ENCODE measurements around the gene ZNF536. TPM values are rescaled to one million over a fixed set of nuclear protein-coding genes. Genes with fewer than 3 reads are reported as not detected.

ZNF536 gene
- total and polyA plus RNA-seq, 2 of the 13 experiments (the other 11 are each of a cell fraction or from before 2014, with no cell fraction given), result not detected

DNA sequence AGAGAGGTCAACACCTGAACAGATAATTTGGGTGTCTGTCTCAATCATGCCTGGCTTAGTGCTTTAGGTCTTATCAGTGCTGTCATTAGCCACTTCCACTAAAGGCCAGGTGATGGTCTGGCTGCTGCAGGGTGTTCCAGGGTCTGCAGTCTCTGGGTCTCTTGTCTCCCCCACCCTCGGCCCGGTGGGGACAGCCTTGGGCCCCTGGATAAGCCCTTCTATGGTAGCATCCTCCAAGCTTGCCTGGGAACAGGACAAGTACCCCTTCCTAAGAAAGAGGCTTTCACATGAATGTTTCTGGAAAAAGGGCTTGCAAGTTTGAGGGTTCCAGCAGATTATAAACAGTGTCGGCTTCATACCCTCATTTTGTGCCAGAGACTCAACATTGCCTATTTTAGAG, 29.3 kb upstream of the ZNF536 start (continued):
- TF ChIP-seq ZFP82 (CRISPR knock-in tag; IDR thresholded peaks at IDR 0.05; ENCODE audit: borderline replicate concordance) (no peak), NCOA2 (CRISPR knock-in tag; IDR thresholded peaks at IDR 0.05) (no peak), ZNF761 (CRISPR knock-in tag; conservative IDR thresholded peaks at IDR 0.05) (no peak)

DNA sequence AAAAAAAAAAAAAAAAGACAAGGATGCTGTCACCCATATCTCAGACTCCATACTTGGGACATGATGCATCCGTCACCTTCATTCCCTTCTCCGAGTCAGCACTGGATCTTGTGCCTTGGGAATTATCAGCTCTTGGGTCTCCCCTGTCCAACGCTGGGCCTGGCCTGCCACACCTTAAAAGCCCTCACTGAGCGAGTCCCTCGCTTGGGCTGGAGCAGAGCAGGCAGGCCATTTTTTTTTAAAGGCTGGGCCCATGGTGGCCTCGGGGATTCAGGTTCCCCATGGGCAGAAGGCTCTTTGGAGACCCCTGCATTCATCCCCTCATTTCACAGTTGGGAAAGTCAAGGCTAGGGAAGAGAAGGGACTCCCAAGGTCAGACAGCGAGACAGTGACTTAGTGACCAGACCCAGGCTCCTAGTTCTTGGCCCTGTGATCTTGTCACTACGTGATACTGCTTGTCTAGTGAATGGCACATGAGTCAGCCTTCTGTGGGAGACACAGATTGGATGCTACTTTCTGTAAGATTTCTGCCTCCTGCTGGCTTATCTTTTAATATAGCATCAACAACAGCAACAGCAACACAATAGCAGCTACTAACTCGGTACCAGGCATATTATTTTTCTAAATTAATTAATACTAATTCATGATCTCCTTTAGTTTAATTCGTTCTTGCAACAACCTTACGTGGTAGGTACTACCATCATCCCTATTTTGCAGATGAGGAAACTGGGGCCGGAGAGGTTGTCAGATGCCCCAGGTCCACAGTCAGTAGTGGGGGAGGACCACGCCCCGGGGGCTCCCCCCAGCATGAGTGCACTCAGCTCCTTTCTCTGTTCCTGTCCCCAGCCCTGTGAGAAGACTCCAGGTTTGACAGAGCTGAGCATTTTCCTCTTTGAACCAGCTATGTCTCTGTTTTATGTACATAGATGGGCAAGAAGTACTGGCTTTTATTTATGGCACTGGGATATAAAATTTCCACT, 27.4 kb upstream of the ZNF536 start:
- no peaks in the 10 kb centered on the region for H3K4me1 ChIP-seq (ENCODE audit: insufficient read depth, low read length)
- no peak overlapping the region for H3K27ac ChIP-seq (ENCODE audit: extremely low read length, insufficient read depth, low read length)
- H2AFZ ChIP-seq (ENCODE audit: low read length), result no peak overlapping the region
- no peak for DNase-seq (ENCODE audit: low spot score)
- no peaks in the 10 kb centered on the region for H4K20me1 ChIP-seq (ENCODE audit: insufficient read depth, low read length)
- BruUV-seq (replicated peaks), result no TSS peak
- ChIA-PET POLR2A (no interaction called here), CTCF (ENCODE audit: low intra/inter-chr PET ratio, low total read pairs) (no interaction called here)
- no peak overlapping the region for H3K9ac ChIP-seq (ENCODE audit: insufficient read depth, low read depth, low read length)
- FAIRE-seq, result no peak
- H3K79me2 ChIP-seq (ENCODE audit: insufficient read depth, low read length), result no peaks in the 10 kb centered on the region
- WGBS (ENCODE audit: low lambda C conversion rate), result 23% methylated on average over 14 of the region's 14 CpGs
- ATAC-seq, result no peak
- intact Hi-C loops (cut with micrococcal nuclease; ENCODE audit: unreplicated experiment), result no loop called here
- no peaks in the 10 kb centered on the region for H3K36me3 ChIP-seq (replicated peaks in 1 of 2; ENCODE audit: control insufficient read depth in 1 of 2, insufficient read depth in 2 of 2, low read length in 2 of 2)
- H3K4me2 ChIP-seq (ENCODE audit: low read depth, low read length), result no peak overlapping the region
- H3K9me3 ChIP-seq (ENCODE audit: low read length), result no peaks in the 10 kb centered on the region
- in situ Hi-C loops (cut with HindIII; ENCODE audit: extremely low pct_ligation_motif_present, low pct_unique_long_range_greater_than_20kb), result no loop called here
- H3K4me3 ChIP-seq (replicated peaks in 1 of 3; ENCODE audit: insufficient read depth in 1 of 3, low read depth in 2 of 3, low read length in 3 of 3), result no peak overlapping the region
- H3K27me3 ChIP-seq (ENCODE audit: control insufficient read depth in 1 of 2, insufficient read depth in 2 of 2, low read length in 2 of 2), result peaks cover 0 to 7% of the 10 kb centered on the region in 2 experiments; a peak in 3 of 5 replicates
- TF ChIP-seq, protein P1, sequence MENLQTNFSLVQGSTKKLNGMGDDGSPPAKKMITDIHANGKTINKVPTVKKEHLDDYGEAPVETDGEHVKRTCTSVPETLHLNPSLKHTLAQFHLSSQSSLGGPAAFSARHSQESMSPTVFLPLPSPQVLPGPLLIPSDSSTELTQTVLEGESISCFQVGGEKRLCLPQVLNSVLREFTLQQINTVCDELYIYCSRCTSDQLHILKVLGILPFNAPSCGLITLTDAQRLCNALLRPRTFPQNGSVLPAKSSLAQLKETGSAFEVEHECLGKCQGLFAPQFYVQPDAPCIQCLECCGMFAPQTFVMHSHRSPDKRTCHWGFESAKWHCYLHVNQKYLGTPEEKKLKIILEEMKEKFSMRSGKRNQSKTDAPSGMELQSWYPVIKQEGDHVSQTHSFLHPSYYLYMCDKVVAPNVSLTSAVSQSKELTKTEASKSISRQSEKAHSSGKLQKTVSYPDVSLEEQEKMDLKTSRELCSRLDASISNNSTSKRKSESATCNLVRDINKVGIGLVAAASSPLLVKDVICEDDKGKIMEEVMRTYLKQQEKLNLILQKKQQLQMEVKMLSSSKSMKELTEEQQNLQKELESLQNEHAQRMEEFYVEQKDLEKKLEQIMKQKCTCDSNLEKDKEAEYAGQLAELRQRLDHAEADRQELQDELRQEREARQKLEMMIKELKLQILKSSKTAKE (CRISPR knock-in tag; IDR thresholded peaks at IDR 0.05; ENCODE audit: borderline replicate concordance), result no peak
- TF ChIP-seq DMAP1 (CRISPR knock-in tag; IDR thresholded peaks at IDR 0.05) (no peak), E2F1 (CRISPR knock-in tag; IDR thresholded peaks at IDR 0.05) (no peak), POGZ (CRISPR knock-in tag; IDR thresholded peaks at IDR 0.05) (no peak), PHB2 (IDR thresholded peaks at IDR 0.05; ENCODE audit: partially characterized antibody) (no peak)
- TF ChIP-seq, protein P2, sequence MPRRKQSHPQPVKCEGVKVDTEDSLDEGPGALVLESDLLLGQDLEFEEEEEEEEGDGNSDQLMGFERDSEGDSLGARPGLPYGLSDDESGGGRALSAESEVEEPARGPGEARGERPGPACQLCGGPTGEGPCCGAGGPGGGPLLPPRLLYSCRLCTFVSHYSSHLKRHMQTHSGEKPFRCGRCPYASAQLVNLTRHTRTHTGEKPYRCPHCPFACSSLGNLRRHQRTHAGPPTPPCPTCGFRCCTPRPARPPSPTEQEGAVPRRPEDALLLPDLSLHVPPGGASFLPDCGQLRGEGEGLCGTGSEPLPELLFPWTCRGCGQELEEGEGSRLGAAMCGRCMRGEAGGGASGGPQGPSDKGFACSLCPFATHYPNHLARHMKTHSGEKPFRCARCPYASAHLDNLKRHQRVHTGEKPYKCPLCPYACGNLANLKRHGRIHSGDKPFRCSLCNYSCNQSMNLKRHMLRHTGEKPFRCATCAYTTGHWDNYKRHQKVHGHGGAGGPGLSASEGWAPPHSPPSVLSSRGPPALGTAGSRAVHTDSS (CRISPR knock-in tag; conservative IDR thresholded peaks at IDR 0.05), result no peak
- TF ChIP-seq, protein P3, sequence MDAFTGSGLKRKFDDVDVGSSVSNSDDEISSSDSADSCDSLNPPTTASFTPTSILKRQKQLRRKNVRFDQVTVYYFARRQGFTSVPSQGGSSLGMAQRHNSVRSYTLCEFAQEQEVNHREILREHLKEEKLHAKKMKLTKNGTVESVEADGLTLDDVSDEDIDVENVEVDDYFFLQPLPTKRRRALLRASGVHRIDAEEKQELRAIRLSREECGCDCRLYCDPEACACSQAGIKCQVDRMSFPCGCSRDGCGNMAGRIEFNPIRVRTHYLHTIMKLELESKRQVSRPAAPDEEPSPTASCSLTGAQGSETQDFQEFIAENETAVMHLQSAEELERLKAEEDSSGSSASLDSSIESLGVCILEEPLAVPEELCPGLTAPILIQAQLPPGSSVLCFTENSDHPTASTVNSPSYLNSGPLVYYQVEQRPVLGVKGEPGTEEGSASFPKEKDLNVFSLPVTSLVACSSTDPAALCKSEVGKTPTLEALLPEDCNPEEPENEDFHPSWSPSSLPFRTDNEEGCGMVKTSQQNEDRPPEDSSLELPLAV (CRISPR knock-in tag; conservative IDR thresholded peaks at IDR 0.05; ENCODE audit: low read depth), result no peak
- TF ChIP-seq, protein P4, sequence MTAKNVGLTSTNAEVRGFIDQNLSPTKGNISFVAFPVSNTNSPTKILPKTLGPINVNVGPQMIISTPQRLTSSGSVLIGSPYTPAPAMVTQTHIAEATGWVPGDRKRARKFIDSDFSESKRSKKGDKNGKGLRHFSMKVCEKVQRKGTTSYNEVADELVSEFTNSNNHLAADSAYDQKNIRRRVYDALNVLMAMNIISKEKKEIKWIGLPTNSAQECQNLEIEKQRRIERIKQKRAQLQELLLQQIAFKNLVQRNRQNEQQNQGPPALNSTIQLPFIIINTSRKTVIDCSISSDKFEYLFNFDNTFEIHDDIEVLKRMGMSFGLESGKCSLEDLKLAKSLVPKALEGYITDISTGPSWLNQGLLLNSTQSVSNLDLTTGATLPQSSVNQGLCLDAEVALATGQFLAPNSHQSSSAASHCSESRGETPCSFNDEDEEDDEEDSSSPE (CRISPR knock-in tag; IDR thresholded peaks at IDR 0.05), result no peak
